ENCODE measurements around the gene CAPN15.

Gene CAPN15

DNA sequence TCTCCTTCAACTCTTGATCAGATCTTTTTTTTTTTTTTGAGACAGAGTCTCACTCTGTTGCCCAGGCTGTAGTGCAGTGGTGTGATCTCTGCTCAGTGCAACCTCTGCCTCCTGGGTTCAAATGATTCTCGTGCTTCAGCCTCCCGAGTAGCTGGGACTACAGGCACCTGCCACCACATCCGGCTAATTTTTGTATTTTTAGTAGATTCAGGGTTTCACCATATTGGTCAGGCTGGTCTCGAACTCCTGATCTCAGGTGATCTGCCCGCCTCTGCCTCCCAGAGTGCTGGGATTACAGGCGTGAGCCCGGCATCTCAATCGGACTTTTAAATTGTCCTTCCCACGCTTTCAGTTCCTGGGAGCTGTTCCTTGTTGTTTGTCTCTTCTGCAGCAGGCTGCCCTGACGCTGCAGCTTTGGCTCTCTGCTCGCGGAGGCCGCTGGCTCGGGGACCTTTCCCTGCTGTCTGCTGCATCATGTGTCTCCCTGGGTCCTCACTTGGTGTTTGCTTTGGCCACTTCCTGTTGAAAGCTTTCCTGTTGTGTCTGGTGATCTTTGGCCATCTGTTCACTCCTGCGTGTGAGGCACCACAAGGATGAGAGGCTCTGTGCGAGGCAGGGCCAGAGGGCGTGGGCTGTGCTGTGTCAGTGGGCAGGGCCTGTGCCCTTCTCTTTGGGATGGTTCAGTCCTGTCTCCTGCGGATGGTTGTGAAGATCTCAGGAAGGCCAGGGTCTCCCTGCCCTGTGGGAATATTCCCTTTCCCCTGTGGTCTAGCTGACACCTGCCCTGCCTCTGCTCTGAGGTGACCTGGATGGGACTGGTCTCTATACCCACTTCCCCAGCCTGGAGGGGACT is 18.4 kb upstream of the CAPN15 start:
- Histone ChIP-seq H3K27ac (ENCODE audit: low read depth, low read length) (no peak overlapping the region), H3K9me3 (ENCODE audit: low read length) (no peaks in the 10 kb centered on the region), H3K36me3 (ENCODE audit: insufficient read depth, low read length) (peaks cover 5% of the 10 kb centered on the region), H3K4me1 (ENCODE audit: insufficient read depth, low read length) (no peaks in the 10 kb centered on the region), H3K27me3 (ENCODE audit: control insufficient read depth in 1 of 2, insufficient read depth in 2 of 2, low read length in 2 of 2) (no peaks in the 10 kb centered on the region), H3K9ac (ENCODE audit: low read length) (no peak overlapping the region), H3K4me3 (ENCODE audit: low read depth in 1 of 2, low read length in 2 of 2) (no peak overlapping the region)

- Histone ChIP-seq H3K27ac (ENCODE audit: low read depth, low read length) (no peak overlapping the region), H3K9me3 (ENCODE audit: low read length) (no peaks in the 10 kb centered on the region), H3K4me1 (ENCODE audit: insufficient read depth, low read length) (no peaks in the 10 kb centered on the region), H3K36me3 (ENCODE audit: insufficient read depth, low read length) (peaks cover 11% of the 10 kb centered on the region), H3K9ac (ENCODE audit: low read length) (no peak overlapping the region), H3K27me3 (ENCODE audit: control insufficient read depth in 1 of 2, insufficient read depth in 2 of 2, low read length in 2 of 2) (no peaks in the 10 kb centered on the region), H3K4me3 (ENCODE audit: low read depth in 1 of 2, low read length in 2 of 2) (no peak overlapping the region)
These were observed 17.3 kb upstream of the CAPN15 start for GRCh38 chr16:510066-510825.

GRCh38 chr16:512802-513201 is 14.7 kb upstream of the CAPN15 start:
- no peak overlapping the region for H3K4me3 ChIP-seq (ENCODE audit: low read depth in 1 of 2, low read length in 2 of 2)
- H3K27ac ChIP-seq (ENCODE audit: low read depth, low read length) = no peak overlapping the region
- no peaks in the 10 kb centered on the region for H3K27me3 ChIP-seq (ENCODE audit: control insufficient read depth in 1 of 2, insufficient read depth in 2 of 2, low read length in 2 of 2)
- peaks cover 18% of the 10 kb centered on the region for H3K36me3 ChIP-seq (ENCODE audit: insufficient read depth, low read length)
- H3K9ac ChIP-seq (ENCODE audit: low read length) = no peak overlapping the region
- no peaks in the 10 kb centered on the region for H3K4me1 ChIP-seq (ENCODE audit: insufficient read depth, low read length)
- H3K9me3 ChIP-seq (ENCODE audit: low read length) = no peaks in the 10 kb centered on the region

DNA sequence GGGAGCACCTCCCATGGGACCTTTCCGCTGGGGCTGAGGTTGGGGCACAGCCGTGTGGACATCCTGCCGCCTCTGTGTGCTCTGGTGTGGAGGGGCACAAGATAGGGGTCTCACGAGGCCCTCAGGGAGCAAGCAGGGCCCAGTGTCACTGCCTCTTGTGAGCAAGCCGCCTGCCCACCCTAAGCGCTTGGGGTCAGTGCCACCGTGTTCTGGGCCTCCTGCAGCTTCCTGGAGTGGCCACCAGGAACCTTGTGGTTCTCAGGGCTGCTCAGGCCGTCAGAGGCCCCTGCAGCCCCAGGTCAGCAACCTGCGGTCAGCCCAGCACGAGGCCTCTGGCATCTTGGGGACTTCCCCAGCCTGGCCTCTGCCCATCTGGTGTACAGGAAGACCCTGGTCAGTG is 13.6 kb upstream of the CAPN15 start:
- Histone ChIP-seq H3K4me3 (ENCODE audit: low read depth in 1 of 2, low read length in 2 of 2) (no peak overlapping the region), H3K4me1 (ENCODE audit: insufficient read depth, low read length) (no peaks in the 10 kb centered on the region), H3K27ac (ENCODE audit: low read depth, low read length) (no peak overlapping the region), H3K27me3 (ENCODE audit: control insufficient read depth in 1 of 2, insufficient read depth in 2 of 2, low read length in 2 of 2) (no peaks in the 10 kb centered on the region), H3K36me3 (ENCODE audit: insufficient read depth, low read length) (peaks cover 22% of the 10 kb centered on the region), H3K9me3 (ENCODE audit: low read length) (no peaks in the 10 kb centered on the region), H3K9ac (ENCODE audit: low read length) (no peak overlapping the region)

GRCh38 chr16:515175-515938 is 12.2 kb upstream of the CAPN15 start:
- Histone ChIP-seq H3K27me3 (ENCODE audit: control insufficient read depth in 1 of 2, insufficient read depth in 2 of 2, low read length in 2 of 2) (no peaks in the 10 kb centered on the region), H3K9me3 (ENCODE audit: low read length) (no peaks in the 10 kb centered on the region), H3K27ac (ENCODE audit: low read depth, low read length) (no peak overlapping the region), H3K36me3 (ENCODE audit: insufficient read depth, low read length) (peaks cover 36% of the 10 kb centered on the region), H3K9ac (ENCODE audit: low read length) (no peak overlapping the region), H3K4me3 (ENCODE audit: low read depth in 1 of 2, low read length in 2 of 2) (no peak overlapping the region), H3K4me1 (ENCODE audit: insufficient read depth, low read length) (no peaks in the 10 kb centered on the region)

DNA sequence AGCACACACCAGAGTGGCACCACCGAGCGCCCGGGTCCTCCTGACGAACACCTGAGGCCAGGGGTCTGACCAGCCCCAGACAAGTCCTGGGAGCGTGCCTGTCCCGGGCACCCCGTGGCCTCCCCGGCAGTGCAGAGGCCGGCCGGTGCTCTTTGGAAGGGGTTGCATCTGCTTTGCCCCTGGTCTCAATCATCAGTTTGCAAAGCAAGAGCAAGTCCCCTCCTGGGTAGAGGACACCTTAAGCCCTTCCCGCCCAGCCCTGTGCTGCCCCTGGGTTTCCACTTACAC is 11.6 kb upstream of the CAPN15 start:
- no peak overlapping the region for H3K4me3 ChIP-seq (ENCODE audit: low read depth in 1 of 2, low read length in 2 of 2)
- peaks cover 41% of the 10 kb centered on the region for H3K36me3 ChIP-seq (ENCODE audit: insufficient read depth, low read length)
- no peak overlapping the region for H3K27ac ChIP-seq (ENCODE audit: low read depth, low read length)
- no peak overlapping the region for H3K9ac ChIP-seq (ENCODE audit: low read length)
- H3K4me1 ChIP-seq (ENCODE audit: insufficient read depth, low read length) = no peaks in the 10 kb centered on the region
- H3K27me3 ChIP-seq (ENCODE audit: control insufficient read depth in 1 of 2, insufficient read depth in 2 of 2, low read length in 2 of 2) = no peaks in the 10 kb centered on the region
- H3K9me3 ChIP-seq (ENCODE audit: low read length) = no peaks in the 10 kb centered on the region

- no peaks in the 10 kb centered on the region for H3K27me3 ChIP-seq (ENCODE audit: control insufficient read depth in 1 of 2, insufficient read depth in 2 of 2, low read length in 2 of 2)
- H3K9ac ChIP-seq (ENCODE audit: low read length) = no peak overlapping the region
- peaks cover 44% of the 10 kb centered on the region for H3K36me3 ChIP-seq (ENCODE audit: insufficient read depth, low read length)
- H3K27ac ChIP-seq (ENCODE audit: low read depth, low read length) = no peak overlapping the region
- H3K9me3 ChIP-seq (ENCODE audit: low read length) = no peaks in the 10 kb centered on the region
- H3K4me3 ChIP-seq (ENCODE audit: low read depth in 1 of 2, low read length in 2 of 2) = no peak overlapping the region
- no peaks in the 10 kb centered on the region for H3K4me1 ChIP-seq (ENCODE audit: insufficient read depth, low read length)
These were observed 11.2 kb upstream of the CAPN15 start for GRCh38 chr16:516301-516700.

DNA sequence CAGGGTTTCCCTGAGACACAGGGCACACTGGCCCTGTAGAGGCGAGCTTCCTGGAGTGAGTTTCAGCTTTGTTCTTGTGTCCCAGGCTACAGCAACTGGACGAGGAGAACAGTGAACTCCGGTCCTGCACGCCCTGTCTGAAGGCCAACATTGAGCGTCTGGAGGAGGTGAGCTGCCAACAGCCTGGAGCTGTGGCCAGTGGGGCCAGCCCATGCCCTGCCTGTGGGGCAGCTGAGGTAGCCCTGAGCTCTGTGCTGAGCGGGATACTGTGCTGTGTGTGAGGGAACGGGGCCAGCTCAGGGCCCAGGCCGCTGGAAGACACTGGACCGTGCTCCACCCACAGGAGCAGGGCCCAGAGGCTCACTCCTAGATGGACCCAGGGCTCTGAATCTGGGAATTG is 8.7 kb upstream of the CAPN15 start:
- H3K27me3 ChIP-seq (ENCODE audit: control insufficient read depth in 1 of 2, insufficient read depth in 2 of 2, low read length in 2 of 2) = no peaks in the 10 kb centered on the region
- no peak overlapping the region for H3K27ac ChIP-seq (ENCODE audit: low read depth, low read length)
- H3K4me3 ChIP-seq (ENCODE audit: low read depth in 1 of 2, low read length in 2 of 2) = no peak overlapping the region
- no peaks in the 10 kb centered on the region for H3K4me1 ChIP-seq (ENCODE audit: insufficient read depth, low read length)
- peaks cover 44% of the 10 kb centered on the region for H3K36me3 ChIP-seq (ENCODE audit: insufficient read depth, low read length)
- H3K9ac ChIP-seq (ENCODE audit: low read length) = no peak overlapping the region
- H3K9me3 ChIP-seq (ENCODE audit: low read length) = no peaks in the 10 kb centered on the region

DNA sequence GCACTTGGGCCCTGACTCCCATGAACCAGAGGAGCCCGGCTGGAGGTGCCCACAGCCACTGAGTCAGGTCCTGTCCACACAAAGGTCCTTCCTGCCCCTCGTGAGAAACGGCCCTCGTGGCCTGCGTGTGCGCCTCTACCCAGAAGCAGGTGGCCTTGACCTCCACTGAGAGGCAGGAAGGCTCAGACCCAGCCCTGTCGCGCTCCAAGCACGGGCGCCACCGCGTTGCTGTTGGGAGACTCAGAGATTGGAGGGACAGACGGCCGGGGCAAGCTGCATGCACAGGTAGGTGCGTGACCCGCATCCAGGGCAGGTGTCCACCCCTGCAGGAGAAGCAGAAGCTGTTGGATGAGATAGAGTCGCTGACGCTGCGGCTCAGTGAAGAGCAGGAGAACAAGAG is 8.1 kb upstream of the CAPN15 start:
- H3K36me3 ChIP-seq (ENCODE audit: insufficient read depth, low read length) = peaks cover 44% of the 10 kb centered on the region

DNA sequence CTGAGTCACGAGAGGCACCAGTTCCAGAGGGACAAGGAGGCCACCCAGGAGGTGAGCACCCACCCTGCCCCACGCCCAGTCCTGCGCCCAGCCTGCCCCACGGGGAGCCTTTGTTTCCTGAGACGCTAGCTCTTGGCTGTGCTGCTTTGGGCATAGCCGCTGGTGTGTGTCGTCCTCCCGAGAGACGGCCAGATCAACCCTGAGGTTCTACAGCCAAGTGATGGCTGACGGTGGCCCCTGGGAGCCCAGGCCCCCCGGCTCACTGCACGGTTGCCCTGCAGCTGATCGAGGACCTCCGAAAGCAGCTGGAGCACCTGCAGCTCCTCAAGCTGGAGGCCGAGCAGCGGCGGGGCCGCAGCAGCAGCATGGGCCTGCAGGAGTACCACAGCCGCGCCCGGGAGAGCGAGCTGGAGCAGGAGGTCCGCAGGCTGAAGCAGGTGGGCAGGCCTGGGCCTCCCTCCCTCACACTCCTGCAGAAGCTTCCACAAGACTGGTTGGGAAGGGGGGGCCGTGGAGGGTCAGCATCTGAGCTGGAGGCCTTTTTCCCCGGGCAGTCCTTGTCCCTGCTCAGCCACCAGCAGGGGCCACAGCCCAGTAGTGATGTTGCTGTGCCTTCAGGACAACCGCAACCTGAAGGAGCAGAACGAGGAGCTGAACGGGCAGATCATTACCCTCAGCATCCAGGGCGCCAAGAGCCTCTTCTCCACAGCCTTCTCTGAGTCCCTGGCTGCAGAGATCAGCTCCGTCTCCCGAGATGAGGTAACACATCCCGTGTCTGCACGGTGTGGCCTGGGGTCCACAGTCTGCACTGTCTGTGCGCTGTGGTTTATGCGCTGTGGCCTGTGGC is 7.4 kb upstream of the CAPN15 start:
- Histone ChIP-seq H3K4me1 (ENCODE audit: insufficient read depth, low read length) (no peaks in the 10 kb centered on the region), H3K4me3 (ENCODE audit: low read depth in 1 of 2, low read length in 2 of 2) (no peak overlapping the region), H3K36me3 (ENCODE audit: insufficient read depth, low read length) (peaks cover 40% of the 10 kb centered on the region), H3K27me3 (ENCODE audit: control insufficient read depth in 1 of 2, insufficient read depth in 2 of 2, low read length in 2 of 2) (no peaks in the 10 kb centered on the region), H3K9ac (ENCODE audit: low read length) (no peak overlapping the region), H3K27ac (ENCODE audit: low read depth, low read length) (no peak overlapping the region), H3K9me3 (ENCODE audit: low read length) (no peaks in the 10 kb centered on the region)

More for the DNA sequence above, 8.1 kb upstream of the CAPN15 start:
- H3K9me3 ChIP-seq (ENCODE audit: low read length) = no peaks in the 10 kb centered on the region
- H3K4me3 ChIP-seq (ENCODE audit: low read depth in 1 of 2, low read length in 2 of 2) = no peak overlapping the region
- H3K9ac ChIP-seq (ENCODE audit: low read length) = no peak overlapping the region
- H3K4me1 ChIP-seq (ENCODE audit: insufficient read depth, low read length) = no peaks in the 10 kb centered on the region
- H3K27ac ChIP-seq (ENCODE audit: low read depth, low read length) = no peak overlapping the region
- H3K27me3 ChIP-seq (ENCODE audit: control insufficient read depth in 1 of 2, insufficient read depth in 2 of 2, low read length in 2 of 2) = no peaks in the 10 kb centered on the region

DNA sequence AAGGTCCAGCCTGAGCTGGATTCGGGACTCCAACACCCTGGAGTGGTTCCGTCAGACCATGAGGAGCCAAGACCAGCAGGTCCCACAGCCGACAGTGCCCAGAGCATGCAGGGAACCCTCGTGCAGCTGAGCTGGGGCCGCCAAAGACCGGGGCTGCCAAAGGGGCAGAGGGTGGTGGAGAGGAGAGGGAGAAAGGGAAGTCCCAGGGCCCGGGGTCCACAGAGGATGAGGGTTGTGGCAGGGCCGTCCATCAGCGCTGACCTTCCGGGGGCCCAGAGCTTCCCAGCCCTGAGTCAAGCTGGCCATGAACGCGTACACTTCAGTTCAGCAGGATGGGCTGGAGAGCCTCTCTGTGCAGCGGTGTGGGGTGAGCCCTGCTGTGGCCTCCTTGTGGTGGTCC is 6.7 kb upstream of the CAPN15 start:
- no peaks in the 10 kb centered on the region for H3K27me3 ChIP-seq (ENCODE audit: control insufficient read depth in 1 of 2, insufficient read depth in 2 of 2, low read length in 2 of 2)
- no peaks in the 10 kb centered on the region for H3K9me3 ChIP-seq (ENCODE audit: low read length)
- H3K9ac ChIP-seq (ENCODE audit: low read length) = no peak overlapping the region
- H3K4me3 ChIP-seq (ENCODE audit: low read depth in 1 of 2, low read length in 2 of 2) = no peak overlapping the region
- peaks cover 32% of the 10 kb centered on the region for H3K36me3 ChIP-seq (ENCODE audit: insufficient read depth, low read length)
- peaks cover 7% of the 10 kb centered on the region for H3K4me1 ChIP-seq (ENCODE audit: insufficient read depth, low read length)
- no peak overlapping the region for H3K27ac ChIP-seq (ENCODE audit: low read depth, low read length)

Data from muscle layer of colon (tissue), 2 donors.